GM12873 (cell line): Measurements from ENCODE around the gene PPP3R1.

Experiments
- TF ChIP-seq, protein P1 (sequence below): IDR thresholded peaks from 2 replicates; pipeline ENCODE4 v1.5.1; 2012; ENCODE audit warnings: low read depth, mild to moderate bottlenecking, moderate library complexity, low read length, control low read depth; ENCODE audit not compliant: insufficient read depth; ENCODE audit errors: missing control alignments

Gene PPP3R1

DNA sequence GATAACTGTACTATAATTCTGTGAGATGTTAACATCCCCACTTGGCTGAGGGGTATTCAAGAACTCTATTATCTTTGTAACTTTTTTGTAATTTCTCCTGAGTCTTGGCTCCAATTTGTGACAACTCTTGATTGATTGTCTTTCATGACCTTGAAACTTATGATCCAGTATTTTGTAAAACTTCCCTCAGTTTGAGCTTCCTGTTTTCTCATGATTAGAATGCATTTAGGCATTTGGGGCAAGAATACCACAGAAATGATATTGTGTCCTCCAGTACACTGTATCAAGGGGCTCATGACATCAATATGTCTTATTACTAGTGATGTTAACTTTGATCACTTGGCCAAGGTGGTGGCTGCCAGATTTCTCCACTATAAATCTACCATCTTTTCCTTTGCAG, 57.2 kb downstream of the PPP3R1 start:
- TF ChIP-seq, protein P1, sequence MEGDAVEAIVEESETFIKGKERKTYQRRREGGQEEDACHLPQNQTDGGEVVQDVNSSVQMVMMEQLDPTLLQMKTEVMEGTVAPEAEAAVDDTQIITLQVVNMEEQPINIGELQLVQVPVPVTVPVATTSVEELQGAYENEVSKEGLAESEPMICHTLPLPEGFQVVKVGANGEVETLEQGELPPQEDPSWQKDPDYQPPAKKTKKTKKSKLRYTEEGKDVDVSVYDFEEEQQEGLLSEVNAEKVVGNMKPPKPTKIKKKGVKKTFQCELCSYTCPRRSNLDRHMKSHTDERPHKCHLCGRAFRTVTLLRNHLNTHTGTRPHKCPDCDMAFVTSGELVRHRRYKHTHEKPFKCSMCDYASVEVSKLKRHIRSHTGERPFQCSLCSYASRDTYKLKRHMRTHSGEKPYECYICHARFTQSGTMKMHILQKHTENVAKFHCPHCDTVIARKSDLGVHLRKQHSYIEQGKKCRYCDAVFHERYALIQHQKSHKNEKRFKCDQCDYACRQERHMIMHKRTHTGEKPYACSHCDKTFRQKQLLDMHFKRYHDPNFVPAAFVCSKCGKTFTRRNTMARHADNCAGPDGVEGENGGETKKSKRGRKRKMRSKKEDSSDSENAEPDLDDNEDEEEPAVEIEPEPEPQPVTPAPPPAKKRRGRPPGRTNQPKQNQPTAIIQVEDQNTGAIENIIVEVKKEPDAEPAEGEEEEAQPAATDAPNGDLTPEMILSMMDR = no peak

DNA sequence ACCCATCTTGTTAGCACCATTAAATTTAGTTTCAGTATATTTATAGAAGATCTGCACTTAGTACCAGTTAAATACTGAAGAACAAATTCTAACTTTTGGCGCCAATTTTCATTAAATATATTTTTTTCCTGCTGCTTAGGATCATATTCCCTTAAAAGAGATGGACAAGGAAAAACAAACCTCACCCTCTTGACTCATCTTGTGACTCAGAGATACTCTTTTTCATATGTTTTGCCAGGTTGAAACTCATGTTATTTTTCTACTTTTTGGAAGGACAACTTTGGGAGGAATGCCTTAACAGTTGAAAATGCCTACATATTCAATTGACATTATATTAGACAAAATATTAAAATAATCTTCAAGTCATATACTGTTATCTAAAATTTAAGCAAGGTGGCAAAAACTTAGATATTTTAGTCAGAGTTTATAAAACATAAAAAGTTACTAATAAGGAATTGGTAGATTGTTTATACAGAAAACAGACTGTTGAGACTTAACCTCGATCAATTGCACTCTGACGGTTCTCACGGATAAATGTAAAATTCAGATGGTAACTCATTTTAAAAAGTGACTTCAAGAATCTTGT, 58.5 kb downstream of the PPP3R1 start:
- TF ChIP-seq, protein P1 = no peak

GRCh38 chr2:68193144-68193543, 59.2 kb downstream of the PPP3R1 start:
- TF ChIP-seq, protein P1 = no peak

- TF ChIP-seq, protein P1 = no peak
Observed at GRCh38 chr2:68190991-68191731, 61.2 kb downstream of the PPP3R1 start.

DNA sequence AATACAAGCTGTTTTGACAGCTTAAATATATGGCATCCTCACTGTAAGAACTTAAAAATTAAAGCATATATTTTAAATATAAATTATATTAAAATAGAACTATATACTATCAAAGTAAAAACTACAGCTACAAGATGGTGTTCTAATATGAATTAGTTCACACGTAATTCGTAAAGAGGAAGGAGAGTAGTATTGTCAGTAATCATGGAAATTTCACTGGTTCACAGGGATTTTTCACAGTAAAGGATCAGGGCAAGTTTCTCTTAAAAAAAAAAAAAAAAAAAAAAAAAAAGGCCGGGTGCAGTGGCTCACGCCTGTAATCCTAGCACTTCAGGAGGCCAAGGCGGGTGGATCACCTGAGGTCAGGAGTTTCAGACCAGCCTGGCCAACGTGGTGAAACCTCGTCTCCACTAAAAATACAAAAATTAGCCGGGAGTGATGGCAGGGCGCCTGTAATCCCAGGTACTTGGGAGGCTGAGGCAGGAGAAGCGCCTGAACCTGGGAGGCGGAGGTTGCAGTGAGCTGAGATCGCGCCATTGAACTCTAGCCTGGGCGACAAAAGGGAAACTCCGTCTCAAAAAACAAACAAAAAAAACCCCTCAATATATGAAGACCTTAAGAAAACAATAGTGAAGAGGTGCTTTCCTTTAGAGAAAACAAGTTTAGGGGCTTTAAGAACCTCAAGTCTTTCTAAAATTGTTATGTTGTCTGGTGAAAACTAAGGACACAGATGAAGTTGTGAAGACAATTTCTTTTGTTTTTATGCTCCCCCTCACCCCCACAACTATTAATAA, 62.1 kb downstream of the PPP3R1 start:
- TF ChIP-seq, protein P1 = no peak

- TF ChIP-seq, protein P1 = no peak
Observed at GRCh38 chr2:68188831-68189230, 63.5 kb downstream of the PPP3R1 start.

GRCh38 chr2:68187329-68187728, 65.0 kb downstream of the PPP3R1 start:
- TF ChIP-seq, protein P1 = no peak
